Heart left ventricle (tissue), 16 donors: ENCODE data around the gene KIRREL3. TPM values are rescaled to one million over a fixed set of nuclear protein-coding genes. Genes with fewer than 3 reads are reported as not detected.

Experiments
- ATAC-seq, 4 donors: fragments of 200-7000 bp; cut with Tn5 transposase; one replicate each; pipeline ENCODE4 v1.9.1; 2020 to 2022; ENCODE audit warnings: moderate library complexity in 4 of 4, mild to moderate bottlenecking in 3 of 4, moderate number of reproducible peaks in 1 of 4
- DNase-seq, 5 donors: peaks; one replicate each; pipeline ENCODE4 v3.0.0-alpha.2; 2020
- H3K27ac ChIP-seq, 12 donors: fragments of 200-600 bp; sonication (generic) in 4 of 12; one replicate each; pipeline versions ENCODE4 v1.5.0 to v1.8.0; 2016 to 2022; ENCODE audit warnings: mild to moderate bottlenecking in 2 of 12
- H3K27me3 ChIP-seq, 9 donors: fragments of 200-600 bp; sonication (generic) in 2 of 9; one replicate each; pipeline versions ENCODE4 v1.5.1 to v1.8.0; 2016 to 2022; ENCODE audit warnings: mild to moderate bottlenecking in 3 of 9
- H3K36me3 ChIP-seq, 9 donors: fragments of 200-600 bp; sonication (generic) in 2 of 9; one replicate each; pipeline versions ENCODE4 v1.5.0 to v1.8.0; 2018 to 2022; ENCODE audit warnings: mild to moderate bottlenecking in 2 of 9
- H3K4me1 ChIP-seq, 12 donors: fragments of 200-600 bp; sonication (generic) in 4 of 12; one replicate each; pipeline versions ENCODE4 v1.5.0 to v1.8.0; 2016 to 2022; ENCODE audit warnings: mild to moderate bottlenecking in 3 of 12
- H3K4me3 ChIP-seq, 12 donors: fragments of 200-600 bp; sonication (generic) in 4 of 12; one replicate each; pipeline versions ENCODE4 v1.5.0 to v1.8.0; 2017 to 2022; ENCODE audit warnings: mild to moderate bottlenecking in 9 of 12, moderate library complexity in 4 of 12
- H3K9me3 ChIP-seq, 12 donors: fragments of 200-600 bp; sonication (generic) in 4 of 12; one replicate each; pipeline versions ENCODE4 v1.5.0 to v1.8.0; 2016 to 2022; ENCODE audit warnings: mild to moderate bottlenecking in 1 of 12
- CTCF ChIP-seq, 12 donors: fragments of 200-600 bp; sonication (generic) in 4 of 12; IDR thresholded peaks; one replicate each; pipeline versions ENCODE4 v1.5.0 to v1.8.0; 2018 to 2022; ENCODE audit warnings: antibody characterized with exemption in 12 of 12, mild to moderate bottlenecking in 5 of 12
- POLR2A ChIP-seq, 2 donors: fragments of 450-650 bp; IDR thresholded peaks; one replicate each; pipeline ENCODE4 v1.6.1; 2017; ENCODE audit warnings: antibody characterized with exemption in 2 of 2, mild to moderate bottlenecking in 2 of 2, moderate library complexity in 2 of 2
- WGBS, 4 donors: extraction: QIAGEN DNeasy Blood & Tissue Kit in 2 of 4; methylation state at CpG; one replicate each; pipeline versions ENCODE4 v1.1.5 to v1.1.7; 2013 to 2018; 5-methylcytosine and 5-hydroxymethylcytosine counted together
- intact Hi-C, 10 donors: fragments of 100-400 bp; cut with DNase I; formaldehyde crosslinking; loops; one replicate each; pipeline versions ENCODE4 v1.11.1 to v1.14.2; 2022
- polyA plus RNA-seq, 2 donors: library from polyadenylated mRNA; stranded (reverse); fragments of 200-250 nt; gene quantifications; one replicate each; pipeline ENCODE4 v1.2.3, GENCODE V29; 2013
- total RNA-seq, 9 donors: library from RNA; depleted of rRNA in 2 of 9; stranded (reverse); fragments of >200 nt in 2 of 9; fragmentation: NEBNext Ultra II Directional in 3 of 9; extraction: Animal tissue kit (Norgen Biotek cat#: 25700) in 3 of 9; gene quantifications; one replicate each; pipeline versions ENCODE4 v1.1.0 to v1.2.4, GENCODE V29; 2016 to 2023
- donor health status: ischemic (EF 13 %, LVEDD 7.1; RV severe dilation, severe dysfunction).
- donor health status: healthy with polysubstance abuse.
- donor health status: DM: no; HTN: yes; CAD: no.
- donor health status: DM: no; HTN: no; CAD: no.
- donor health status: ischemic (EF 25% LVEDD 6.9; RV normal size, moderate dysfunction).
- donor health status: ischemic (EF 25% LVEDD 5.7; RV mildly dilated, moderate dysfunction).
- donor health status: healthy.
- donor health status: DM: yes; HTN: yes; CAD: no.
- donor health status: ischemic (EF 35%, LVEDD 5.7; RV mildly dilated, moderate dysfunction).
- donor health status: nonischemic (EF 11% LVEDD 7.7; RV severe dilation, severe dysfunction).
- donor health status: DM: yes; HTN: yes; CAD: no.
- donor health status: PGD.
- donor health status: ischemic (EF 29% LVEDD 5.4; RV normal size, mild dysfunction).
- donor health status: nonischemic (EF 23%, LVEDD 6.1; RV moderate dilation, normal function).

Gene KIRREL3
- total and polyA plus RNA-seq, 11 donors = 0.08 to 1.3 (median 0.27) TPM

GRCh38 chr11:126405374-126405773 is 595.2 kb downstream of the KIRREL3 start:
- 95 to 96% (median 95%) methylated on average over 3 of the region's 3 CpGs for WGBS, 4 donors
- no peaks in the 10 kb centered on the region for H3K27me3 ChIP-seq
- intact Hi-C loops = loop anchor here in 1 of 10 donors (10.0 kb wide), 1 partner anchor 51 kb away; the partner anchor contains the start of gene ST3GAL4
- no peaks in the 10 kb centered on the region for H3K9me3 ChIP-seq
- H3K27ac ChIP-seq = no peak overlapping the region
- DNase-seq (no peak), ATAC-seq (no peak)
- TF ChIP-seq POLR2A (IDR thresholded peaks at IDR 0.05) = no peak
- no peak for TF ChIP-seq CTCF (IDR thresholded peaks at IDR 0.05)
- peaks cover 0 to 60% (median 13%) of the 10 kb centered on the region in 12 donors for H3K4me1 ChIP-seq
- no peak overlapping the region for H3K4me3 ChIP-seq
- peaks cover 0 to 37% (median 30%) of the 10 kb centered on the region in 9 donors for H3K36me3 ChIP-seq

- Histone ChIP-seq H3K9me3 (no peaks in the 10 kb centered on the region), H3K27me3 (no peaks in the 10 kb centered on the region), H3K27ac (no peak overlapping the region), H3K4me1 (peaks cover 0 to 58% (median 11%) of the 10 kb centered on the region in 12 donors), H3K36me3 (peaks cover 0 to 30% (median 24%) of the 10 kb centered on the region in 9 donors), H3K4me3 (no peak overlapping the region)
- DNase-seq (no peak), ATAC-seq (no peak)
- WGBS, 4 donors = 66 to 78% (median 71%) methylated on average over 5 of the region's 5 CpGs
- intact Hi-C loops = loop anchor here in 1 of 10 donors (10.0 kb wide), 1 partner anchor 50 kb away; the partner anchor contains the start of gene ST3GAL4
- TF ChIP-seq CTCF (IDR thresholded peaks at IDR 0.05) = no peak
- TF ChIP-seq POLR2A (IDR thresholded peaks at IDR 0.05) = no peak
These were observed 596.2 kb downstream of the KIRREL3 start for GRCh38 chr11:126404367-126404766.

- DNase-seq (no peak), ATAC-seq (peak in 1 of 4 donors; percentile 21)
- TF ChIP-seq CTCF (IDR thresholded peaks at IDR 0.05) = no peak
- H3K4me1 ChIP-seq = peaks cover 0 to 58% (median 11%) of the 10 kb centered on the region in 12 donors
- no peak overlapping the region for H3K4me3 ChIP-seq
- no peaks in the 10 kb centered on the region for H3K9me3 ChIP-seq
- WGBS, 4 donors = 70 to 84% (median 76%) methylated on average over 8 of the region's 8 CpGs
- H3K36me3 ChIP-seq = peaks cover 0 to 23% (median 17%) of the 10 kb centered on the region in 9 donors
- intact Hi-C loops = loop anchor here in 1 of 10 donors (10.0 kb wide), 1 partner anchor 49 kb away; the partner anchor contains the start of gene ST3GAL4
- no peak overlapping the region for H3K27ac ChIP-seq
- H3K27me3 ChIP-seq = no peaks in the 10 kb centered on the region
These were observed 596.9 kb downstream of the KIRREL3 start for GRCh38 chr11:126403658-126404057.

GRCh38 chr11:126403022-126403581 is 597.5 kb downstream of the KIRREL3 start:
- Histone ChIP-seq H3K27ac (no peak overlapping the region), H3K4me1 (peaks cover 0 to 58% (median 11%) of the 10 kb centered on the region in 12 donors), H3K27me3 (no peaks in the 10 kb centered on the region), H3K36me3 (peaks cover 0 to 17% (median 12%) of the 10 kb centered on the region in 9 donors), H3K9me3 (no peaks in the 10 kb centered on the region), H3K4me3 (no peak overlapping the region)
- no peak for TF ChIP-seq CTCF (IDR thresholded peaks at IDR 0.05)
- no peak for TF ChIP-seq POLR2A (IDR thresholded peaks at IDR 0.05)
- no peak for DNase-seq
- intact Hi-C loops = loop anchor here in 1 of 10 donors (10.0 kb wide), 1 partner anchor 48 kb away; the partner anchor contains the start of gene ST3GAL4
- no peak for ATAC-seq
- 87 to 93% (median 91%) methylated on average over 11 to 15 of the region's 15 CpGs for WGBS, 4 donors
